HG03575 (cell line): ENCODE results near the gene ATOSA.

Source experiments
- ATAC-seq: cut with Tn5 transposase; IDR thresholded peaks from one replicate; pipeline ENCODE4 v1.9.1; 2021; ENCODE audit not compliant: unreplicated experiment, insufficient number of reproducible peaks, low FRiP score; ENCODE audit errors: extremely low read depth

The ATOSA gene

GRCh38 chr15:52679232-52680040 is at the start of gene ATOSA:
Gene ATOSA (minus strand): TSS chr15:52679388. CDS start chr15:52678021, 1,367 bp downstream.
- ATAC-seq: peak; percentile 26

DNA sequence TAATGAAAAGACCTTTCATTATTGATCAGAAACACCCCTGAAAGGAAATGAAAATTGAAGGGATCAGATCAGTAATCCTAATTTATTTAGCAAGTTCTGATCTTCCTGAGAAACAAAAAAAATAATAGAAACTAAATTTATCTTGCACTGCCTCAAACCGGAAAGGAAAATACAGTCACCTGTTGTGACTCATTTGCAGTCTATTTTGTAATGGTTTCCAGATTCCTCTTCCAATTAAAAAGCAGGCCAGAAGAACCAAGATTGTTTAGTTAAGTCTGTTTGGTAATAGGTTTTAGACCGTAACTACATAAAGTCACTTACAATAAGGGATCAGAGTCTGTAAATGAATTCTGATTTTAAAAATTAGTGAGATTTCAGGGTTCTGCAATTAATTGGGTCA is 49.7 kb upstream of the ATOSA start:
- ATAC-seq: no peak

GRCh38 chr15:52727815-52728214 is 48.6 kb upstream of the ATOSA start:
- ATAC-seq: no peak

DNA sequence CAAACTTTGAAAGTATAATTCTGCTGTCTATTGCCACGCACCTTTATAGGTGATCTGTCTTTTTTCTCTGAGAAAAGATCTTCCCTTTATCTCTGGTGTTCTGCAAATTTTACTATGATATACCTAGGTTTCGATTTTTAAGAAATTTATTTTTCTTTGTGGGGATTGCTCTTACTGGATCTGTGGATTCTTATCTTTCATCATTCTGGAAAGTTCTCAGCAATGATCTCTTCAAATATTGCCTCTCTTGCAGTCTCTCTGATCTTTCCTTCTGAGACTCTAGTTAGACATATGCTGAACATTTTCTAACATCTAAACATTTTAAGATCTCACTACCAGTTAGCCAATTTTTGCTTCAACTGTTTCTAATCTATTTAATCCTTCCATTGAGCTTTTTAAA is 47.0 kb upstream of the ATOSA start:
- no peak for ATAC-seq

DNA sequence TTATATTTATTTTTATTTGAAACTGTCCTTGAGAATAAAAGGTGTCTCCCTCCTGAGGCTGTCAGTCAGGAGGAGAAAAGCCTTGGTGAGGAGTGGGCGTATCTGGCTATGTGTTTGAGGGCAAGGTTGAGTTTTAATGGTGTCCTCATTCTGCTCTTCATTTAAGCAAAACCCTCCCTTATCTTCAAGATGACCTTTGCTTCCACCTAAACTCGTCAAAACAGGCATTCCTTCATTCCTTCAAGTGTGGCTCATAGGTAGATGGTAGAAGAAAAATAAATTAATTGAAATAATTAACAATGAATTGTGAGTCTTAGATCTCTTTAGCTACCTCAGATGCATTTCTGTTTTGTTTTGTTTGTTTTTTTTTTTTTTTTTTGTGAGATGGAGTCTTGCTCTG is 39.4 kb upstream of the ATOSA start:
- ATAC-seq: no peak

DNA sequence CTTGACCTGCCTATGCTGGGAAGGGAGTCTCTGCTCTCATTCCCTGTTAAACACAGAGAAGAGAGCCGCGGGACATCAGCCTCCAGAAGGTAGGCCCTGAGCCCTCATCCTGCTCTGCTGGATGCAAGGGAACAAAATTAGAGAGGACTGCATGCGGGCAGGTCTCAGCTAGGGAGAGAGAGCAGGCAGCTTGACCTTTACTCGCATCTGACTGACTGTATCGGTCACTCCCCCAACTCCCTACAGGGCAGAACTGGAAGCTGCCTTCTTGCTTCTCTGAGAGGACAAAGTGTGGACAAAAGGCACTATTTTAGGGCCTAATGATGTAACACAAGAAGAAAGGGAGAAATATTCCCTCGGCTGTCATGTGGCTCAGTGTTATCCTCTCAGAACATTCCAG is 38.7 kb upstream of the ATOSA start:
- no peak for ATAC-seq

GRCh38 chr15:52717481-52717880 is 38.3 kb upstream of the ATOSA start:
- no peak for ATAC-seq

DNA sequence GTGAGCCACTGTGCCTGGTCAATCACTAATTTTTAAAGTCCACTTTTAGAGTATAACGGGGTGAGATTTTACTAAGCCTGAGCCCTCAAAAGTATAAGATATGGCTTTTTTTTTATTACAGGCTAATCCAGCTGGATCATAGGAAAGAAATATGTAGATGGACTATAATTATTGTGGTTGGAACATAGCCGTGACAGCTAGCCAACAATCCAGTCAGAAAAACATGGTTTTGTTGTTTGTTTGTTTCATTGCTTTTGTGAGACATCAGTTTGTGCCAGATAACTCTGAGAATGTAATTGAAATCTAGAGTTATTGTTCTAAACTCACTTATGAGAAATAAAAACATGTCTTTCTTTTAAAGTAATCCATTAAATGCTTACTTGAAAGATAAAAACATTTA is 37.3 kb upstream of the ATOSA start:
- no peak for ATAC-seq

GRCh38 chr15:52715411-52715810 is 36.2 kb upstream of the ATOSA start:
- no peak for ATAC-seq

GRCh38 chr15:52714968-52715367 is 35.8 kb upstream of the ATOSA start:
- no peak for ATAC-seq

- ATAC-seq: no peak
These were observed 31.7 kb upstream of the ATOSA start for GRCh38 chr15:52710708-52711389.

DNA sequence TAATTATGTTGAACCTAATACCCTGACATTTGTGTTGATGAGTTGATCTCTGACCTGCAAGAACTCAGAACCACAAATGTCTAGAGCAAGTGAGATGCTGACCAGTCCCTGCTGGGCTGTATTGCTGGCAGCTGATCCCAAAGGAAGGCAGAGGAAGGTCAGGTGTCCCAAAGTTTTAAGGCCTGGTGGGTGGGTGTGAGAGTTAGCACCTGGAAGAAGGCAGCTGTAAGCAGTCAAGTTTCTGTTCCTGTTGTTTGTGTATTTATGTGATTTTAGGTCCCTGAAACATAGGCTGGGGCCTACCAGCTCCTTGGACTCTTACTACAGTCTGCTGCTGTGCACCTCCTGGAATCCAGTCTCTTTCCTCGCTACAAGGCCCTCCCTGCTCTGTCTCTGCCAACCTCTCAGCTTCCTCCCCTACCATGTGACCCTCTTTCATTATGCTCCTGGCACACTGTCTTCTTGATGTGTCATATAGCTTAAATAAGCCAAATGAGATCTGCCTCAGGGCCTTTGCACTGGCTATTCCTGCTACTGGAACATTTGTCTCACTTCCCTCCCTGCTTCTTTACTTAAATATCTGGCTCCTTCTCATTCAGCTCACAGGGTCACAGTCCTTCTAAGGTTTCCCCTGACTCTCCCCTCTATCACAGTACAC is 31.0 kb upstream of the ATOSA start:
- no peak for ATAC-seq

DNA sequence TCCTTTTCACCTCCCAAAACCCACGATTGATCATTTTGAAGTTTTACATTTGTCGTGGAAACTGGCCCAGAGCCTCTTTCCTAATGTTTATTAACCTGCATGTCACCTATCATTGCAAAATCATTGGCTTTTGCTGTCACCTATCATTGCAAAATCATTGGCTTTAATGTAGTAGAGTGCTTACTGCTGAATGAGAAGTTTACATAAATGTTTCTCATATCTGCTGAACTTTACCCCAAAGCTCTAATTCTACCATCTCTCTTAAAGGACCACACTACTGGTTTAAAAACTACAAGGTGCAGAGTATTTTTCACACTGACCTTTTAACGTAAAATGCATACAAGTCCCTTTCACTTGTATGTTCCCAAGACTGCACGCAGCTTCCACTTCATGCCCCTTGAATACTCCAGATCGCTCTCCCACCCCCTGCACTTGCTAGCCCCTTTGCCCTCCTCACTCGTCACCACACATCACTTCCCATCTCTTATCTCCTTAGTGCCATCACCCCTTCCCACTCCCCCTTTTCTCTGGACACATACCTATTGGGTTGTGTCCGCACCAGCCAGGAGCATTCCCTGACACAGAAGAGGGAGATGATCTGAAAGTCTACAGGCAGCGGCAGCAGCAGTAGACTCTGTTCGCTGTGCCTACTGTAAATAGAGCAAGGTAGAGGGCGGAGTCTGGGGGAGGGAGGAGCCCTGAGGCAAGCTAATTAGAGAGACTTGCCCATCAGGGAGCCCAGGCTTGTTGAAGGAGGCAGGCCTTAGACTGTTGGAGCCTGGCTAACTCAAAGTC is 30.2 kb upstream of the ATOSA start:
- no peak for ATAC-seq

DNA sequence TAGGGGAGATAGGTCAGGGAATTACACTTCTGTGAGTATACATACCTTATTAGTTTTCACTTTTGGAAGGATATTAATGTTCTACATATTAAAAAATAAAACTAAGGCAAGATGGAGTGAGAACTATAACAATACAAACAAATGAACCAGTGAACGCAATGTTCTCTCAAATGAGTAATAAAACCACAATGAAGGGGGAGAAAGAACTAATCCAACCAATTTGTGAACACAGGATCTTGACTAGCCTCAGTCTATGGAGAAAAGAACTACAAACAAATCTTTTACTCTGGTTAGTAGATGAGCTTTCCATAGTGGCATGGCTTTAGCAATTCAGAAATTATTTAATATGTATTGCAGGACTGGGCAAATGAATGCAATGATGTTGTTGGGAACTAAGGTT is 26.9 kb upstream of the ATOSA start:
- ATAC-seq: no peak

DNA sequence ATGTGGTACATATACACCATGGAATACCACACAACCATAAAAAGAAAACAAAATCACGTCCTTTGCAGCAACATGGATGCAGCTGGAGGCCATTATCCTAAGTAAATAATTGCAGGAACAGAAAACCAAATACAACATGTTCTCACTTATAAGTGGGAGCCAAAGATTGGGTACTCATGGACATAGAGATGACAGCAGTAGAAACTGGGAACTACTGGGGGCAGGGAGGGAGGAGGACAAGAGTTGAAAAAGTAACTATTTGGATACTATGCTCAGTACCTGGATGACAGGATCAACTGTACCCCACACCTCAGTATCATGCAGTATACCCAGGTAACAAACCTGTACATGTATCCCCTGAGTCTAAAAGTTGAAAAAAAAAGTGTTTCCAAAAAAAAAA is 23.2 kb upstream of the ATOSA start:
- no peak for ATAC-seq

DNA sequence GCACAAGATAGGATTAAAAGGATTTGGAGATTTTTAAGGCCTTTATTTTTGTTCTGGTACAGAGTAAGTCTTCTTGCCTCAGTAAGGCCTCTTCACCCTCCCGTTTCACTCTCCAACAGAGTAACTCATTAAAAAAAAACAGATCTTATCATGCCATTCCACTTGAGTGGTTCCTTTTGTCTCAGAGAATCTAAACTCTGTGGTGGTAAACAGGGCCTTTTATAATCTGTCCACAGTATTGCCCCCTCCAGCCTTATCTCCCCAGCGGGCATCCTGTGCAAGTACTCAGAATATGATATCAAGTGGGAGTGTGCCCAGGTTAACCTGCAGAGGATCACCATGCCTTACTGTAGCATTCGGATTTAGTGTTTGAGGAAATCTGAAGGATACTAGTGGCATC is 20.3 kb upstream of the ATOSA start:
- no peak for ATAC-seq

- ATAC-seq: no peak
These were observed 19.3 kb upstream of the ATOSA start for GRCh38 chr15:52698514-52698913.

- ATAC-seq: no peak
These were observed 17.9 kb upstream of the ATOSA start for GRCh38 chr15:52697051-52697450.

- no peak for ATAC-seq
These were observed 16.0 kb upstream of the ATOSA start for GRCh38 chr15:52695154-52695553.
